Mucosa of descending colon (tissue), 3 donors: ENCODE data around the gene ZIC4. TPM values are rescaled to one million over a fixed set of nuclear protein-coding genes. Genes with fewer than 3 reads are reported as not detected.

Experiments used
- ATAC-seq: fragments of 200-7000 bp; cut with Tn5 transposase; one replicate; pipeline ENCODE4 v1.9.1; 2020; ENCODE audit warnings: mild to moderate bottlenecking, moderate library complexity
- DNase-seq, 3 donors: peaks; one replicate each; pipeline ENCODE4 v3.0.0-alpha.2; 2020
- H3K36me3 ChIP-seq: fragments of 200-600 bp; one replicate; pipeline ENCODE4 v1.8.0; 2021; ENCODE audit warnings: low read depth, mild to moderate bottlenecking
- H3K4me1 ChIP-seq: fragments of 200-600 bp; one replicate; pipeline ENCODE4 v1.8.0; 2021; ENCODE audit warnings: low read depth, mild to moderate bottlenecking
- H3K4me3 ChIP-seq: fragments of 200-600 bp; one replicate; pipeline ENCODE4 v1.8.0; 2021; ENCODE audit warnings: mild to moderate bottlenecking
- H3K9me3 ChIP-seq: fragments of 200-600 bp; one replicate; pipeline ENCODE4 v1.8.0; 2021; ENCODE audit warnings: mild to moderate bottlenecking
- intact Hi-C, 2 donors: fragments of 100-400 bp; cut with DNase I in 1 of 2; cut with micrococcal nuclease in 1 of 2; formaldehyde crosslinking; loops; one replicate each; pipeline versions ENCODE4 v1.11.0 to v1.11.1; 2022; cut with DNase I, micrococcal nuclease
- total RNA-seq, 3 donors: library from RNA; stranded (reverse); fragmentation: NEBNext Ultra II Directional in 2 of 3; extraction: Animal tissue kit (Norgen Biotek cat#: 25700) in 2 of 3; gene quantifications; one replicate each; pipeline versions ENCODE4 v1.2.1 to v1.2.4, GENCODE V29; 2021 to 2023
- TF ChIP-seq, protein P1 (sequence below): fragments of 200-600 bp; IDR thresholded peaks from one replicate; pipeline ENCODE4 v1.8.0; 2022; ENCODE audit warnings: antibody characterized with exemption, mild to moderate bottlenecking
- donor health status: DM: no; HTN: no; CAD: no; lungs with moderate emphysema.
- donor health status: DM: no; HTN: no; CAD: no.
- donor health status: DM: no; HTN: yes; CAD: no.

Gene ZIC4
- total RNA-seq, 3 donors from 2014 or later = not detected

DNA sequence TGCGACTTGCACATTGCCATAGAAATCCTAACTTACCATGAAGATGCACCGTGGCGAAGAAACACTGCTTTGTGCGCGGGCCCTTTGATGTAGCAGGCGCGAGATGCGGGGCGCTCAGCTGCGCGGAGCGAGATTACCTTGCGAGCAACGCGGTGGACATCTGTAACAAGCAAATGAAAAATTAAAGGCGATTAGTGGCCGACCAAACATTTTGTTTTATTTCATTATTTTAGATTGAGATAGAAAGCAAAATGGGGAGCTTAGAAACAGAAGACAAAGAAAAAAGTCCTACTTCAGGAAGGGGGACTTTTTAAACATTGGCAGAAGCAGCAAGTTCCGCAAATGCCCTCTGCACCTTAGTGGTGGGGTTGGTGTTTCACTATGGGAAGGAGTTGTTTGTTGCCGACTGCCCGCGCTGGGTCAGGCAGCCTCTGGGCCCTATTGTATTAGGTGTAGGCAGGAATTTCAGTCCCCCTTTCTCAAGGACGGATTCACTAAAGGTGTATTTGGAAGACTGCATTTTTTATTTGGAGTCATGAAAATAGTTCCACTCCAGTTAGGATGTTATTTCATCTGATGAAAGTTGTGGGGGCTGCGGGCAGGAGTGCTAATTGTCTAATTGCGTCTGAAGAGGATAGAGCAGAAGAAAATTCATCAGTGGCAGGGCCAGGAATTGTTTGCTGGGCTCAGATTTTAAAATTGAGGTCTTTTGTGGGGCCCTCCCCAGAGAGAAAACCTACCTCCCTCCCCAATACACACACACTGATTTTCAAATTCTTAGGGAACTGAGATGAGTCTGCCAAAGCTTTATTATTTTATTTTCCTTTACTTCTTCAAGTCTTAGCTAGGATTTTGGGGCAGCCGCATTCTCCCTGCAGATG, 17.4 kb downstream of the ZIC4 start:
- no peak for DNase-seq
- TF ChIP-seq, protein P1, sequence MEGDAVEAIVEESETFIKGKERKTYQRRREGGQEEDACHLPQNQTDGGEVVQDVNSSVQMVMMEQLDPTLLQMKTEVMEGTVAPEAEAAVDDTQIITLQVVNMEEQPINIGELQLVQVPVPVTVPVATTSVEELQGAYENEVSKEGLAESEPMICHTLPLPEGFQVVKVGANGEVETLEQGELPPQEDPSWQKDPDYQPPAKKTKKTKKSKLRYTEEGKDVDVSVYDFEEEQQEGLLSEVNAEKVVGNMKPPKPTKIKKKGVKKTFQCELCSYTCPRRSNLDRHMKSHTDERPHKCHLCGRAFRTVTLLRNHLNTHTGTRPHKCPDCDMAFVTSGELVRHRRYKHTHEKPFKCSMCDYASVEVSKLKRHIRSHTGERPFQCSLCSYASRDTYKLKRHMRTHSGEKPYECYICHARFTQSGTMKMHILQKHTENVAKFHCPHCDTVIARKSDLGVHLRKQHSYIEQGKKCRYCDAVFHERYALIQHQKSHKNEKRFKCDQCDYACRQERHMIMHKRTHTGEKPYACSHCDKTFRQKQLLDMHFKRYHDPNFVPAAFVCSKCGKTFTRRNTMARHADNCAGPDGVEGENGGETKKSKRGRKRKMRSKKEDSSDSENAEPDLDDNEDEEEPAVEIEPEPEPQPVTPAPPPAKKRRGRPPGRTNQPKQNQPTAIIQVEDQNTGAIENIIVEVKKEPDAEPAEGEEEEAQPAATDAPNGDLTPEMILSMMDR = no peak
- no peaks in the 10 kb centered on the region for H3K4me1 ChIP-seq
- no peak for ATAC-seq
- intact Hi-C loops = no loop called here
- no peak overlapping the region for H3K4me3 ChIP-seq
- H3K9me3 ChIP-seq = no peaks in the 10 kb centered on the region
- no peaks in the 10 kb centered on the region for H3K36me3 ChIP-seq

- no peak overlapping the region for H3K4me3 ChIP-seq
- no peaks in the 10 kb centered on the region for H3K9me3 ChIP-seq
- H3K4me1 ChIP-seq = no peaks in the 10 kb centered on the region
- no peak for ATAC-seq
- DNase-seq = no peak
- TF ChIP-seq, protein P1 = no peak
- no peaks in the 10 kb centered on the region for H3K36me3 ChIP-seq
- intact Hi-C loops = no loop called here
Observed at GRCh38 chr3:147387885-147388699, 18.3 kb downstream of the ZIC4 start.

DNA sequence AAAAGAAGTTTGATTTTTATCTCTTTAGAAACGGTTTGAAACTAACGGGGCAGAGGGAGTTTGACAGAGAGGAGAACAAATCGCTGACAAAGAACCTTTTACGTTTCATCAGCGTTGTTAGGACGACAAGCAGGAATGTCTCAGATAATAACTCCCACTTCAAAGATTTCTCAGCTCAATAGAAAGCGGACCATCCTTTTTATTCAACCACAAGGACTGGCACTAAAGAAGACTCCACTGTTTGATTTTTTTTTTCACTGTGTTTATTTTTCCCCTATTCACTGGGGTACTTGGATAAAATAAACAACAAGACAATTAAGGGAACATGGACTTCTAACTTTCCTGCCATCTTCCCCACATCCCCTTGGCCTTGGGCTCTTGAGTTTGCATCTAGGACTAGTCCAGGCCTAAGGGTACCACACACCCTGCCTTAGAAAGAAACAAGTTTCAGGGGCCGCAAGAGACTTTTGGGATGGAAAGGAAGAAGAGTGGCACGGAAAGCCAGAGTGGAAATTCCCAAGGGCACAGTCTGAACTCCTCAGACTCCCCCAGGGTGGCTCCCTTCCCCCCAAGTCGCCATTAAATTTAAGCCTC, 19.0 kb downstream of the ZIC4 start:
- no peak for DNase-seq
- Histone ChIP-seq H3K4me1 (no peaks in the 10 kb centered on the region), H3K36me3 (no peaks in the 10 kb centered on the region), H3K9me3 (no peaks in the 10 kb centered on the region), H3K4me3 (no peak overlapping the region)
- intact Hi-C loops = no loop called here
- ATAC-seq = no peak
- TF ChIP-seq, protein P1 = no peak

GRCh38 chr3:147385059-147386012, 21.0 kb downstream of the ZIC4 start:
- DNase-seq (no peak), ATAC-seq (no peak)
- TF ChIP-seq, protein P1 = no peak
- H3K4me3 ChIP-seq = no peak overlapping the region
- no peaks in the 10 kb centered on the region for H3K36me3 ChIP-seq
- H3K4me1 ChIP-seq = no peaks in the 10 kb centered on the region
- no peaks in the 10 kb centered on the region for H3K9me3 ChIP-seq
- intact Hi-C loops = no loop called here
